SK-N-SH (cell line): Measurements from ENCODE around the gene GBX1. TPM values are rescaled to one million over a fixed set of nuclear protein-coding genes. Genes with fewer than 3 reads are reported as not detected.

Source experiments
- CTCF ChIA-PET: fragments of 300-600, 350-600 bp; formaldehyde crosslinking; extraction: SDS; loops from one replicate; lab custom pipeline; 2021; lab: Yijun Ruan, JAX
- POLR2A ChIA-PET: fragments of 350-600 bp; sonication (Branson Sonifier 250); formaldehyde crosslinking; extraction: SDS; loops from one replicate; lab custom pipeline; 2020; ENCODE audit warnings: antibody characterized with exemption, inconsistent platforms; lab: Yijun Ruan, JAX
- DNase-seq: peaks from one replicate; pipeline ENCODE4 v3.0.0; 2012
- H2AFZ ChIP-seq: fragments of 200-600 bp; sonication (generic); 2 replicates; pipeline ENCODE4 v1.8.1; 2016; ENCODE audit warnings: antibody characterized with exemption, mild to moderate bottlenecking, low read depth
- H3F3A ChIP-seq: fragments of 200-600 bp; sonication (generic); replicated peaks from 2 replicates; pipeline ENCODE3; 2016; ENCODE audit warnings: antibody characterized with exemption, mild to moderate bottlenecking; ENCODE audit not compliant: insufficient read depth
- H3K27ac ChIP-seq, 2 experiments: fragments of 200-500 bp in 1 of 2; fragments of 200-600 bp in 1 of 2; sonication (Bioruptor generic) in 1 of 2; sonication (generic), shearing (Covaris generic) in 1 of 2; 2 replicates each; pipeline versions ENCODE4 v1.5.1 to v1.6.1; 2014 to 2016; ENCODE audit warnings: low read depth in 2 of 2, inconsistent platforms in 1 of 2, low read length in 1 of 2, mild to moderate bottlenecking in 1 of 2, mixed read lengths in 1 of 2
- H3K27me3 ChIP-seq: fragments of 200-600 bp; sonication (generic), shearing (Covaris generic); 2 replicates; pipeline ENCODE4 v1.6.1; 2016; ENCODE audit warnings: mixed run types; ENCODE audit not compliant: insufficient read depth
- H3K36me3 ChIP-seq, 2 experiments: fragments of 200-500 bp in 1 of 2; fragments of 200-600 bp in 1 of 2; sonication (Bioruptor generic) in 1 of 2; sonication (generic) in 1 of 2; replicated peaks in 1 of 2; 2 replicates each; pipeline versions ENCODE3 to v1.5.1; 2014 to 2016; ENCODE audit warnings: low read length in 1 of 2, mild to moderate bottlenecking in 1 of 2; ENCODE audit not compliant: insufficient read depth in 2 of 2, control insufficient read depth in 1 of 2
- H3K4me1 ChIP-seq, 2 experiments: fragments of 200-500 bp in 1 of 2; fragments of 200-600 bp in 1 of 2; sonication (Bioruptor generic) in 1 of 2; sonication (generic), shearing (Covaris generic) in 1 of 2; 2 replicates each; pipeline versions ENCODE4 v1.5.1 to v1.6.1; 2014 to 2016; ENCODE audit warnings: low read depth in 1 of 2, low read length in 1 of 2, mixed run types in 1 of 2; ENCODE audit not compliant: insufficient read depth in 2 of 2, control insufficient read depth in 1 of 2
- H3K4me2 ChIP-seq: fragments of 200-600 bp; sonication (generic), shearing (Covaris generic); 2 replicates; pipeline ENCODE4 v1.6.1; 2017; ENCODE audit warnings: mixed run types
- H3K4me3 ChIP-seq, 2 experiments: fragments of 200-500 bp in 1 of 2; fragments of 200-600 bp in 1 of 2; sonication (Bioruptor generic) in 1 of 2; sonication (generic), shearing (Covaris generic) in 1 of 2; 2 replicates each; pipeline versions ENCODE4 v1.5.1 to v1.8.1; 2014 to 2016; ENCODE audit warnings: low read depth in 2 of 2, inconsistent platforms in 1 of 2, low read length in 1 of 2, mild to moderate bottlenecking in 1 of 2, mixed read lengths in 1 of 2, moderate library complexity in 1 of 2
- H3K79me2 ChIP-seq: fragments of 200-600 bp; sonication (generic); 2 replicates; pipeline ENCODE4 v1.8.1; 2017; ENCODE audit warnings: mild to moderate bottlenecking; ENCODE audit not compliant: insufficient read depth
- H3K9ac ChIP-seq: fragments of 200-600 bp; sonication (generic); 2 replicates; pipeline ENCODE4 v1.6.1; 2017; ENCODE audit warnings: mixed run types
- H3K9me2 ChIP-seq: fragments of 200-600 bp; sonication (generic); 2 replicates; pipeline ENCODE4 v1.6.1; 2017; ENCODE audit warnings: mixed run types
- H3K9me3 ChIP-seq: fragments of 200-600 bp; sonication (generic); 2 replicates; pipeline ENCODE4 v1.6.1; 2017; ENCODE audit warnings: mixed run types, mild to moderate bottlenecking, moderate library complexity
- H4K20me1 ChIP-seq: fragments of 200-600 bp; sonication (generic); 2 replicates; pipeline ENCODE4 v1.6.1; 2017; ENCODE audit warnings: mild to moderate bottlenecking, mixed run types; ENCODE audit not compliant: insufficient read depth
- CHD2 ChIP-seq: fragments of 150-350 bp; IDR thresholded peaks from 2 replicates; pipeline ENCODE4 v1.6.1; 2018; ENCODE audit warnings: low read length; ENCODE audit not compliant: partially characterized antibody
- EP300 ChIP-seq, 2 experiments: IDR thresholded peaks; 2 replicates each; pipeline versions ENCODE4 v1.4.0 to v1.6.1; 2012; ENCODE audit warnings: borderline replicate concordance in 1 of 2, low read depth in 1 of 2, low read length in 1 of 2
- EZH2phosphoT487 ChIP-seq: fragments of 200-600 bp; sonication (generic); IDR thresholded peaks from 2 replicates; pipeline ENCODE4 v1.6.1; 2017; ENCODE audit warnings: low read depth, mixed run types, mild to moderate bottlenecking, antibody characterized with exemption, moderate library complexity, borderline replicate concordance
- FOSL2 ChIP-seq: IDR thresholded peaks from 2 replicates; pipeline ENCODE4 v1.4.0; 2012; ENCODE audit warnings: low read depth, mild to moderate bottlenecking, moderate library complexity, borderline replicate concordance
- FOXJ3 ChIP-seq: sonication (generic); formaldehyde crosslinking; IDR thresholded peaks from 2 replicates; pipeline ENCODE4 v1.5.1; 2020; ENCODE audit warnings: mild to moderate bottlenecking, missing genetic modification reagents
- FOXM1 ChIP-seq: IDR thresholded peaks from 2 replicates; pipeline ENCODE4 v1.4.0; 2012; ENCODE audit warnings: low read depth, mild to moderate bottlenecking
- GABPA ChIP-seq: IDR thresholded peaks from 2 replicates; pipeline ENCODE4 v1.4.0; 2012; ENCODE audit warnings: low read depth, mild to moderate bottlenecking
- MAX ChIP-seq: IDR thresholded peaks from 2 replicates; pipeline ENCODE4 v1.4.0; 2012; ENCODE audit warnings: low read depth
- MXI1 ChIP-seq: IDR thresholded peaks from 2 replicates; pipeline ENCODE4 v1.6.1; 2012; ENCODE audit warnings: mild to moderate bottlenecking, low read depth, low read length, improper control_type of control experiment
- NRF1 ChIP-seq: IDR thresholded peaks from 2 replicates; pipeline ENCODE4 v1.6.1; 2012; ENCODE audit warnings: low read depth, mild to moderate bottlenecking, low read length
- PBX3 ChIP-seq: IDR thresholded peaks from 2 replicates; pipeline ENCODE4; 2012
- POLR2AphosphoS5 ChIP-seq: IDR thresholded peaks from 2 replicates; pipeline ENCODE4 v1.6.1; 2012; ENCODE audit warnings: low read depth, low read length
- RCOR1 ChIP-seq: fragments of 150-350 bp; IDR thresholded peaks from 2 replicates; pipeline ENCODE4 v1.6.1; 2017; ENCODE audit warnings: antibody characterized with exemption, low read length
- RXRA ChIP-seq: IDR thresholded peaks from 2 replicates; pipeline ENCODE4 v1.4.0; 2012; ENCODE audit warnings: low read depth, mild to moderate bottlenecking, borderline replicate concordance
- TAF1 ChIP-seq: IDR thresholded peaks from 2 replicates; pipeline ENCODE4 v1.6.1; 2012; ENCODE audit warnings: low read depth, mild to moderate bottlenecking, low read length, moderate library complexity, borderline replicate concordance
- TCF12 ChIP-seq: IDR thresholded peaks from 2 replicates; pipeline ENCODE4 v1.4.0; 2012
- USF2 ChIP-seq: fragments of 150-350 bp; IDR thresholded peaks from 2 replicates; pipeline ENCODE4 v1.6.1; 2017; ENCODE audit warnings: antibody characterized with exemption, low read length, low read depth, borderline replicate concordance
- ZBTB33 ChIP-seq: IDR thresholded peaks from 2 replicates; pipeline ENCODE4 v1.4.0; 2012; ENCODE audit warnings: low read depth, borderline replicate concordance
- WGBS: methylation state at CpG from one replicate; pipeline ENCODE4 v1.1.6; 2017; ENCODE audit warnings: low lambda C conversion rate; 5-methylcytosine and 5-hydroxymethylcytosine counted together
- polyA plus RNA-seq, 3 experiments: library from polyadenylated mRNA; depleted of rRNA; stranded (reverse); fragments of >200 nt; gene quantifications; 2 replicates each; pipeline ENCODE4 v1.2.3, GENCODE V29; 2012

Gene GBX1
- polyA plus RNA-seq, 1 of the 3 experiments (the other 2 are of a cell fraction): not detected

- TF ChIP-seq EZH2phosphoT487 (no peak), MXI1 (0 out of 2 replicates have a peak, but pooled peaks have one; percentile 24), RCOR1 (peak; percentile 62; the same call in 1 of the 2 replicates), FOSL2 (no peak), EP300 (IDR thresholded peaks at IDR 0.05; ENCODE audit: borderline replicate concordance in 1 of 2, low read depth in 1 of 2, low read length in 1 of 2) (no peak), RXRA (no peak), CHD2 (peak; percentile 61), NRF1 (peak; percentile 38; the same call in 1 of the 2 replicates), TAF1 (0 out of 2 replicates have a peak, but pooled peaks have one; percentile 15), FOXJ3 (no peak), PBX3 (no peak)
These were observed 5.0 kb upstream of the GBX1 start (continued) for GRCh38 chr7:151172273-151173141.

GRCh38 chr7:151168787-151169162, 1.3 kb upstream of the GBX1 start:
- H3K27me3 ChIP-seq: peaks cover 85% of the 10 kb centered on the region
- no peak overlapping the region for H3K4me3 ChIP-seq
- no peaks in the 10 kb centered on the region for H3K9me2 ChIP-seq
- CTCF ChIA-PET: interaction anchor here (0.6 to 15.5 kb wide), 27 partner anchors 10 to 1492 kb away, joined by 3 to 243 read pairs (median 4); partner anchors contain the start of genes ABCF2, SLC4A2 and TMUB1
- H3K27ac ChIP-seq: no peak overlapping the region
- no peaks in the 10 kb centered on the region for H3K9me3 ChIP-seq
- H2AFZ ChIP-seq: no peak overlapping the region
- peaks cover 0 to 9% of the 10 kb centered on the region in 2 experiments; a peak in 1 of 4 replicates for H3K4me1 ChIP-seq
- no peak overlapping the region for H3K9ac ChIP-seq
- no peaks in the 10 kb centered on the region for H3K79me2 ChIP-seq
- no peaks in the 10 kb centered on the region for H4K20me1 ChIP-seq
- H3K4me2 ChIP-seq: no peak overlapping the region
- POLR2A ChIA-PET: no interaction called here
- H3F3A ChIP-seq: no peaks in the 10 kb centered on the region
- WGBS: 32% methylated on average over 10 of the region's 10 CpGs
- no peak for DNase-seq
- TF ChIP-seq MXI1: no peak
- TF ChIP-seq USF2: no peak
- no peak for TF ChIP-seq POLR2AphosphoS5
- no peak for TF ChIP-seq FOXM1
- TF ChIP-seq GABPA: no peak
- no peak for TF ChIP-seq MAX
- TF ChIP-seq ZBTB33: no peak
- no peak for TF ChIP-seq EZH2phosphoT487
- no peak for TF ChIP-seq TCF12
- H3K36me3 ChIP-seq: no peaks in the 10 kb centered on the region
